GM12878 (cell line): ENCODE measurements around the gene CCDC12.

Experiments
- EP300 ChIP-seq, 2 experiments: fragments of 150-350 bp in 1 of 2; IDR thresholded peaks; 2 replicates each; pipeline ENCODE4 v1.6.1; 2011 to 2012; ENCODE audit warnings: low read depth in 2 of 2, low read length in 2 of 2, borderline replicate concordance in 1 of 2, improper control_type of control experiment in 1 of 2, inconsistent platforms in 1 of 2; ENCODE audit not compliant: control insufficient read depth in 1 of 2
- SPI1 ChIP-seq: IDR thresholded peaks from 2 replicates; pipeline ENCODE4 v1.6.1; 2011; ENCODE audit warnings: low read depth, mild to moderate bottlenecking, low read length, moderate library complexity, borderline replicate concordance; ENCODE audit not compliant: insufficient read depth
- TAF1 ChIP-seq: IDR thresholded peaks from 2 replicates; pipeline ENCODE4 v1.6.1; 2011; ENCODE audit warnings: mild to moderate bottlenecking, low read depth, low read length, borderline replicate concordance
- YY1 ChIP-seq: IDR thresholded peaks from 2 replicates; pipeline ENCODE4 v1.6.1; 2011; ENCODE audit warnings: low read depth, mild to moderate bottlenecking, low read length
- TF ChIP-seq, protein P1 (sequence below), 3 experiments: IDR thresholded peaks in 2 of 3; conservative IDR thresholded peaks in 1 of 3; 2 replicates each; pipeline ENCODE4 v1.5.1; 2011; ENCODE audit warnings: low read depth in 3 of 3, low read length in 3 of 3, mild to moderate bottlenecking in 3 of 3, control low read depth in 2 of 3, moderate library complexity in 2 of 3, inconsistent platforms in 1 of 3, mixed read lengths in 1 of 3; ENCODE audit not compliant: control insufficient read depth in 2 of 3, insufficient read depth in 1 of 3; ENCODE audit errors: extremely low read depth in 1 of 3
- TF ChIP-seq, protein P2 (sequence below): IDR thresholded peaks from 2 replicates; pipeline ENCODE4 v1.6.1; 2012; ENCODE audit warnings: mild to moderate bottlenecking, low read depth, low read length

DNA sequence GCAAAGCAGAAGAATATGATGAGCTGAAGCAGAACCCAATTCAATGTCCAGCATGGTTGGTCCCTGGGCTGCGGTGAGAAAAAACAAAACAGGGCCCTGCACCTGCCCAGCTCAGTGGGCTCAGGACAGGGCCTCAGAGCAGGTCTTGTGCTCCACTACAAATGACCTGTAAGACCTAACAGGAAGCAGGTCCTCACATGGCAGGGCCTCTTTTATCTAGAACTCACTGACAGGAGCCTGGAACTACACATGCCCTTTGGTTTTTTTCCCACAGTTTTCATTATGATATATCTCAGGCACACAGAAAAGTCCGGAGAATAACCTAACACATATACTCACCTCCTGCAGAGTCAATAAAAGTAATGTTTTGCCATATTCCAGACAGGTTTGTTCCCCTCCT, 38.4 kb downstream of the CCDC12 start:
- TF ChIP-seq YY1 (no peak), TAF1 (no peak), SPI1 (no peak), EP300 (IDR thresholded peaks at IDR 0.05; ENCODE audit: borderline replicate concordance in 1 of 2, control insufficient read depth in 1 of 2, low read depth in 2 of 2, low read length in 2 of 2) (no peak)
- TF ChIP-seq, protein P1, sequence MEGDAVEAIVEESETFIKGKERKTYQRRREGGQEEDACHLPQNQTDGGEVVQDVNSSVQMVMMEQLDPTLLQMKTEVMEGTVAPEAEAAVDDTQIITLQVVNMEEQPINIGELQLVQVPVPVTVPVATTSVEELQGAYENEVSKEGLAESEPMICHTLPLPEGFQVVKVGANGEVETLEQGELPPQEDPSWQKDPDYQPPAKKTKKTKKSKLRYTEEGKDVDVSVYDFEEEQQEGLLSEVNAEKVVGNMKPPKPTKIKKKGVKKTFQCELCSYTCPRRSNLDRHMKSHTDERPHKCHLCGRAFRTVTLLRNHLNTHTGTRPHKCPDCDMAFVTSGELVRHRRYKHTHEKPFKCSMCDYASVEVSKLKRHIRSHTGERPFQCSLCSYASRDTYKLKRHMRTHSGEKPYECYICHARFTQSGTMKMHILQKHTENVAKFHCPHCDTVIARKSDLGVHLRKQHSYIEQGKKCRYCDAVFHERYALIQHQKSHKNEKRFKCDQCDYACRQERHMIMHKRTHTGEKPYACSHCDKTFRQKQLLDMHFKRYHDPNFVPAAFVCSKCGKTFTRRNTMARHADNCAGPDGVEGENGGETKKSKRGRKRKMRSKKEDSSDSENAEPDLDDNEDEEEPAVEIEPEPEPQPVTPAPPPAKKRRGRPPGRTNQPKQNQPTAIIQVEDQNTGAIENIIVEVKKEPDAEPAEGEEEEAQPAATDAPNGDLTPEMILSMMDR (IDR thresholded peaks at IDR 0.05 in 2 of 3, conservative IDR thresholded peaks at IDR 0.05 in 1 of 3; ENCODE audit: control insufficient read depth in 2 of 3, extremely low read depth in 1 of 3, insufficient read depth in 1 of 3, low read depth in 3 of 3, low read length in 3 of 3), result no peak
- TF ChIP-seq, protein P2, sequence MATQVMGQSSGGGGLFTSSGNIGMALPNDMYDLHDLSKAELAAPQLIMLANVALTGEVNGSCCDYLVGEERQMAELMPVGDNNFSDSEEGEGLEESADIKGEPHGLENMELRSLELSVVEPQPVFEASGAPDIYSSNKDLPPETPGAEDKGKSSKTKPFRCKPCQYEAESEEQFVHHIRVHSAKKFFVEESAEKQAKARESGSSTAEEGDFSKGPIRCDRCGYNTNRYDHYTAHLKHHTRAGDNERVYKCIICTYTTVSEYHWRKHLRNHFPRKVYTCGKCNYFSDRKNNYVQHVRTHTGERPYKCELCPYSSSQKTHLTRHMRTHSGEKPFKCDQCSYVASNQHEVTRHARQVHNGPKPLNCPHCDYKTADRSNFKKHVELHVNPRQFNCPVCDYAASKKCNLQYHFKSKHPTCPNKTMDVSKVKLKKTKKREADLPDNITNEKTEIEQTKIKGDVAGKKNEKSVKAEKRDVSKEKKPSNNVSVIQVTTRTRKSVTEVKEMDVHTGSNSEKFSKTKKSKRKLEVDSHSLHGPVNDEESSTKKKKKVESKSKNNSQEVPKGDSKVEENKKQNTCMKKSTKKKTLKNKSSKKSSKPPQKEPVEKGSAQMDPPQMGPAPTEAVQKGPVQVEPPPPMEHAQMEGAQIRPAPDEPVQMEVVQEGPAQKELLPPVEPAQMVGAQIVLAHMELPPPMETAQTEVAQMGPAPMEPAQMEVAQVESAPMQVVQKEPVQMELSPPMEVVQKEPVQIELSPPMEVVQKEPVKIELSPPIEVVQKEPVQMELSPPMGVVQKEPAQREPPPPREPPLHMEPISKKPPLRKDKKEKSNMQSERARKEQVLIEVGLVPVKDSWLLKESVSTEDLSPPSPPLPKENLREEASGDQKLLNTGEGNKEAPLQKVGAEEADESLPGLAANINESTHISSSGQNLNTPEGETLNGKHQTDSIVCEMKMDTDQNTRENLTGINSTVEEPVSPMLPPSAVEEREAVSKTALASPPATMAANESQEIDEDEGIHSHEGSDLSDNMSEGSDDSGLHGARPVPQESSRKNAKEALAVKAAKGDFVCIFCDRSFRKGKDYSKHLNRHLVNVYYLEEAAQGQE, result no peak
